H9 (cell line): ENCODE measurements around the gene MT1H. TPM values are rescaled to one million over a fixed set of nuclear protein-coding genes. Genes with fewer than 3 reads are reported as not detected.

ENCODE experiments used
- DNase-seq: peaks from one replicate; pipeline ENCODE4 v3.0.0-alpha.2; 2017
- H2AFZ ChIP-seq: one replicate; pipeline ENCODE4 v1.6.1; 2013; ENCODE audit warnings: mild to moderate bottlenecking, low read length, control low read depth, moderate library complexity
- H2AK5ac ChIP-seq: 2 replicates; pipeline ENCODE4 v1.6.1; 2013; ENCODE audit warnings: low read length, control low read depth, mixed read lengths; ENCODE audit not compliant: insufficient read length
- H2BK120ac ChIP-seq: one replicate; pipeline ENCODE4 v1.6.1; 2013; ENCODE audit warnings: low read depth, mild to moderate bottlenecking, low read length, control low read depth, inconsistent platforms; ENCODE audit not compliant: poor library complexity, severe bottlenecking
- H2BK12ac ChIP-seq: 2 replicates; pipeline ENCODE4 v1.6.1; 2013; ENCODE audit warnings: low read length, control low read depth, mixed read lengths, low read depth; ENCODE audit not compliant: insufficient read length
- H2BK15ac ChIP-seq: 2 replicates; pipeline ENCODE4 v1.6.1; 2013; ENCODE audit warnings: low read depth, low read length, control low read depth
- H2BK20ac ChIP-seq: one replicate; pipeline ENCODE4 v1.6.1; 2013; ENCODE audit warnings: low read depth, mild to moderate bottlenecking, low read length, control low read depth, inconsistent platforms; ENCODE audit not compliant: poor library complexity, severe bottlenecking
- H2BK5ac ChIP-seq: 2 replicates; pipeline ENCODE4 v1.6.1; 2013; ENCODE audit warnings: low read length, control low read depth, mixed read lengths; ENCODE audit not compliant: insufficient read length
- H3K14ac ChIP-seq: 2 replicates; pipeline ENCODE4 v1.6.1; 2013; ENCODE audit warnings: low read length, control low read depth; ENCODE audit not compliant: insufficient read depth
- H3K18ac ChIP-seq: 2 replicates; pipeline ENCODE4 v1.6.1; 2013; ENCODE audit warnings: low read depth, mild to moderate bottlenecking, mixed read lengths, low read length, control low read depth; ENCODE audit not compliant: insufficient read length
- H3K23ac ChIP-seq: 2 replicates; pipeline ENCODE4 v1.6.1; 2013; ENCODE audit warnings: low read length, control low read depth, mixed read lengths, low read depth; ENCODE audit not compliant: insufficient read length
- H3K23me2 ChIP-seq: 2 replicates; pipeline ENCODE4 v1.6.1; 2013; ENCODE audit warnings: low read depth, mild to moderate bottlenecking, mixed read lengths, low read length, control low read depth; ENCODE audit not compliant: insufficient read length, poor library complexity, severe bottlenecking
- H3K27ac ChIP-seq: 2 replicates; pipeline ENCODE4 v1.5.1; 2013; ENCODE audit warnings: low read length, control low read depth, mixed read lengths, low read depth; ENCODE audit not compliant: insufficient read length
- H3K27me3 ChIP-seq: 2 replicates; pipeline ENCODE4 v1.6.1; 2013; ENCODE audit warnings: low read length, control low read depth, inconsistent platforms; ENCODE audit not compliant: insufficient read depth
- H3K4ac ChIP-seq: 2 replicates; pipeline ENCODE4 v1.6.1; 2013; ENCODE audit warnings: low read depth, mild to moderate bottlenecking, control low read depth, inconsistent platforms, low read length, moderate library complexity
- H3K4me1 ChIP-seq: 2 replicates; pipeline ENCODE4 v1.6.1; 2013; ENCODE audit warnings: low read length, control low read depth, inconsistent platforms; ENCODE audit not compliant: insufficient read depth
- H3K4me2 ChIP-seq: 2 replicates; pipeline ENCODE4 v1.6.1; 2013; ENCODE audit warnings: low read length, control low read depth, mixed read lengths; ENCODE audit not compliant: insufficient read length, insufficient read depth
- H3K56ac ChIP-seq: 2 replicates; pipeline ENCODE4 v1.6.1; 2013; ENCODE audit warnings: low read depth, mild to moderate bottlenecking, mixed read lengths, low read length, control low read depth; ENCODE audit not compliant: insufficient read length
- H3K79me1 ChIP-seq: 2 replicates; pipeline ENCODE4 v1.6.1; 2013; ENCODE audit warnings: low read depth, mild to moderate bottlenecking, moderate library complexity, low read length, control low read depth, inconsistent platforms; ENCODE audit not compliant: insufficient read depth, poor library complexity, severe bottlenecking
- H3K79me2 ChIP-seq: 2 replicates; pipeline ENCODE4 v1.6.1; 2013; ENCODE audit warnings: low read length, control low read depth, inconsistent platforms; ENCODE audit not compliant: insufficient read depth
- H3K9ac ChIP-seq: 2 replicates; pipeline ENCODE4 v1.6.1; 2013; ENCODE audit warnings: low read length, control low read depth, mixed read lengths; ENCODE audit not compliant: insufficient read length; ENCODE audit errors: extremely low read depth
- H3K9me3 ChIP-seq: one replicate; pipeline ENCODE4 v1.6.1; 2013; ENCODE audit warnings: low read depth, low read length, inconsistent platforms; ENCODE audit not compliant: control insufficient read depth
- H3T11ph ChIP-seq: one replicate; pipeline ENCODE4 v1.6.1; 2013; ENCODE audit warnings: mild to moderate bottlenecking, low read length, control low read depth, inconsistent platforms
- H4K20me1 ChIP-seq: one replicate; pipeline ENCODE4 v1.6.1; 2013; ENCODE audit not compliant: control insufficient read depth, insufficient read length, insufficient read depth
- H4K5ac ChIP-seq: 2 replicates; pipeline ENCODE4 v1.6.1; 2013; ENCODE audit warnings: low read depth, mild to moderate bottlenecking, mixed read lengths, low read length, control low read depth; ENCODE audit not compliant: insufficient read length
- H4K8ac ChIP-seq: replicated peaks from 2 replicates; pipeline ENCODE4 v1.6.1; 2013; ENCODE audit warnings: low read length, control low read depth, mixed read lengths, low read depth; ENCODE audit not compliant: insufficient read length
- H4K91ac ChIP-seq: 2 replicates; pipeline ENCODE4 v1.6.1; 2013; ENCODE audit warnings: low read depth, mild to moderate bottlenecking, moderate library complexity, mixed read lengths, low read length, control low read depth; ENCODE audit not compliant: insufficient read length
- H3K27ac Mint-ChIP-seq, 3 experiments: 2 replicates in 2 of 3; 3 replicates in 1 of 3; pipeline ENCODE4 v1.8.0; 2020 to 2021; ENCODE audit warnings: mixed read lengths in 3 of 3, mild to moderate bottlenecking in 1 of 3, moderate library complexity in 1 of 3
- H3K27me3 Mint-ChIP-seq: 2 replicates; pipeline ENCODE4 v1.8.0; 2021; ENCODE audit warnings: low read depth, mild to moderate bottlenecking, moderate library complexity, mixed read lengths
- H3K36me3 Mint-ChIP-seq, 3 experiments: 2 replicates in 2 of 3; 3 replicates in 1 of 3; pipeline ENCODE4 v1.8.0; 2020 to 2021; ENCODE audit warnings: low read depth in 3 of 3, mixed read lengths in 3 of 3; ENCODE audit not compliant: insufficient read depth in 1 of 3
- H3K4me1 Mint-ChIP-seq, 2 experiments: 2 replicates each; pipeline ENCODE4 v1.8.0; 2020; ENCODE audit warnings: mixed read lengths in 2 of 2
- H3K4me3 Mint-ChIP-seq, 2 experiments: 2 replicates in 1 of 2; 3 replicates in 1 of 2; pipeline ENCODE4 v1.8.0; 2020 to 2021; ENCODE audit warnings: mild to moderate bottlenecking in 2 of 2, mixed read lengths in 2 of 2, moderate library complexity in 1 of 2
- H3K9me3 Mint-ChIP-seq, 2 experiments: 2 replicates in 1 of 2; 3 replicates in 1 of 2; pipeline ENCODE4 v1.8.0; 2020; ENCODE audit warnings: mild to moderate bottlenecking in 2 of 2, mixed read lengths in 2 of 2, moderate library complexity in 1 of 2
- CTCF ChIP-seq: fragments of 200-600 bp; sonication (generic); conservative IDR thresholded peaks from 3 replicates; pipeline ENCODE4 v1.8.0; 2021; ENCODE audit warnings: antibody characterized with exemption, mild to moderate bottlenecking
- WGBS: extraction: QIAGEN DNeasy Blood & Tissue Kit; methylation state at CpG from one replicate; pipeline ENCODE4 v1.1.7; 2013; ENCODE audit warnings: missing lambda C conversion rate, low lambda C conversion rate, mixed read lengths; ENCODE audit not compliant: insufficient read length; ENCODE audit errors: extremely low coverage; 5-methylcytosine and 5-hydroxymethylcytosine counted together
- total RNA-seq: library from RNA; stranded (reverse); gene quantifications from 2 replicates; pipeline ENCODE4 v1.2.1, GENCODE V29; 2021

Gene MT1H
- total RNA-seq, 1 experiment from 2014 or later = 12.5 TPM

- no peak for DNase-seq
- Histone ChIP-seq H4K8ac (no peak overlapping the region), H4K20me1 (no peaks in the 10 kb centered on the region), H3K27ac (no peak overlapping the region), H3K9ac (no peak overlapping the region), H3K79me1 (no peaks in the 10 kb centered on the region), H2BK120ac (no peak overlapping the region), H3K4ac (no peak overlapping the region), H3T11ph (no peak overlapping the region), H2AFZ (no peak overlapping the region), H3K14ac (no peak overlapping the region), H3K4me1 (no peaks in the 10 kb centered on the region), H3K56ac (no peak overlapping the region), H4K91ac (no peak overlapping the region), H3K18ac (no peak overlapping the region), H2BK12ac (no peak overlapping the region), H4K5ac (no peak overlapping the region), H3K4me2 (no peak overlapping the region), H3K79me2 (no peaks in the 10 kb centered on the region), H2BK20ac (no peak overlapping the region), H3K23ac (no peak overlapping the region), H2BK5ac (no peak overlapping the region), H3K9me3 (no peaks in the 10 kb centered on the region), H2BK15ac (no peak overlapping the region), H3K23me2 (no peaks in the 10 kb centered on the region), H3K27me3 (no peaks in the 10 kb centered on the region), H2AK5ac (no peak overlapping the region)
- Mint-ChIP-seq H3K9me3 (peaks cover 9 to 11% of the 10 kb centered on the region in 2 experiments), H3K27ac (no peak overlapping the region), H3K4me3 (no peak overlapping the region; a peak in 1 of 5 replicates), H3K27me3 (peaks cover 21% of the 10 kb centered on the region), H3K36me3 (peaks cover 0 to 7% (median 5%) of the 10 kb centered on the region in 3 experiments; a peak in 5 of 7 replicates), H3K4me1 (peaks cover 6 to 11% of the 10 kb centered on the region in 2 experiments)
- TF ChIP-seq CTCF = no peak
- no CpG with 5 or more reads among the region's 3 CpGs for WGBS
Observed at GRCh38 chr16:56689171-56689570, 19.6 kb downstream of the MT1H start.
